NT2/D1 (cell line): Measurements from ENCODE around the gene ADORA1.

Source experiments
- SUZ12 ChIP-seq: IDR thresholded peaks from 2 replicates; pipeline ENCODE4 v1.6.1; 2011; ENCODE audit not compliant: insufficient read length, insufficient read depth; ENCODE audit errors: extremely low read depth
- YY1 ChIP-seq: IDR thresholded peaks from 2 replicates; pipeline ENCODE4 v1.6.1; 2011; ENCODE audit not compliant: insufficient read length, insufficient read depth
- ZNF274 ChIP-seq: IDR thresholded peaks from 2 replicates; pipeline ENCODE4 v1.6.1; 2011; ENCODE audit warnings: mild to moderate bottlenecking, low read depth, low read length

- TF ChIP-seq ZNF274 = no peak
- no peak for TF ChIP-seq SUZ12
- TF ChIP-seq YY1 = no peak
These were observed 16.1 kb downstream of the ADORA1 start for GRCh38 chr1:203143641-203144040.
